Brain microvascular endothelial cell (primary cell): ENCODE data around the gene ARHGAP24.
A peak's percentile ranks its signal among the peaks of the same experiment; 100 is the strongest.

Experiments
- DNase-seq: peaks from one replicate; pipeline ENCODE4 v3.0.0-alpha.2; 2020
- H3K27ac ChIP-seq: fragments of 250-450 bp; sonication (Bioruptor Pico); 2 replicates; pipeline ENCODE4 v1.5.1; 2020; ENCODE audit warnings: mild to moderate bottlenecking, moderate library complexity
- H3K27me3 ChIP-seq: fragments of 250-450 bp; sonication (Bioruptor Pico); replicated peaks from 2 replicates; pipeline ENCODE4 v1.5.1; 2020; ENCODE audit warnings: mild to moderate bottlenecking
- H3K36me3 ChIP-seq: fragments of 250-450 bp; sonication (Bioruptor Pico); replicated peaks from 2 replicates; pipeline ENCODE4 v1.5.1; 2020; ENCODE audit warnings: mild to moderate bottlenecking
- H3K4me3 ChIP-seq: 2 replicates; pipeline ENCODE4 v1.5.1; 2011; ENCODE audit warnings: low read depth, mild to moderate bottlenecking, control low read depth, low read length, moderate library complexity
- CTCF ChIP-seq: IDR thresholded peaks from 2 replicates; pipeline ENCODE4 v1.5.1; 2011; ENCODE audit warnings: low read depth, mild to moderate bottlenecking, moderate library complexity, low read length, control low read depth, inconsistent platforms; ENCODE audit errors: missing control alignments
- in situ Hi-C: cut with HindIII; loops from 2 replicates; pipeline ENCODE4 v1.10.0; 2017; ENCODE audit warnings: low sequenced_read_pairs, low pct_ligation_motif_present

ARHGAP24 gene

GRCh38 chr4:85744950-85745349, 270.0 kb downstream of the ARHGAP24 start:
- Histone ChIP-seq H3K36me3 (no peaks in the 10 kb centered on the region), H3K27me3 (no peaks in the 10 kb centered on the region), H3K4me3 (no peak overlapping the region), H3K27ac (no peak overlapping the region)
- no peak for TF ChIP-seq CTCF
- no peak for DNase-seq
- in situ Hi-C loops, result no loop called here

- no peak overlapping the region for H3K27ac ChIP-seq
- in situ Hi-C loops, result no loop called here
- no peak for DNase-seq
- H3K27me3 ChIP-seq, result no peaks in the 10 kb centered on the region
- H3K4me3 ChIP-seq, result no peak overlapping the region
- TF ChIP-seq CTCF, result no peak
- no peaks in the 10 kb centered on the region for H3K36me3 ChIP-seq
Observed at GRCh38 chr4:85745939-85746338, 271.0 kb downstream of the ARHGAP24 start.

- no peaks in the 10 kb centered on the region for H3K36me3 ChIP-seq
- no peak overlapping the region for H3K27ac ChIP-seq
- in situ Hi-C loops, result no loop called here
- H3K27me3 ChIP-seq, result no peaks in the 10 kb centered on the region
- H3K4me3 ChIP-seq, result no peak overlapping the region
- DNase-seq, result peak; percentile 77
- TF ChIP-seq CTCF, result peak; percentile 74
Observed at GRCh38 chr4:85747882-85748491, 273.0 kb downstream of the ARHGAP24 start.

- no peak for TF ChIP-seq CTCF
Observed at GRCh38 chr4:85748654-85749053, 273.7 kb downstream of the ARHGAP24 start.

GRCh38 chr4:85751866-85752265, 276.9 kb downstream of the ARHGAP24 start:
- H3K4me3 ChIP-seq, result no peak overlapping the region
- no peak overlapping the region for H3K27ac ChIP-seq
- no peak for TF ChIP-seq CTCF
- in situ Hi-C loops, result no loop called here
- DNase-seq, result no peak
- no peaks in the 10 kb centered on the region for H3K27me3 ChIP-seq
- H3K36me3 ChIP-seq, result no peaks in the 10 kb centered on the region

More at GRCh38 chr4:85748654-85749053, 273.7 kb downstream of the ARHGAP24 start:
- in situ Hi-C loops, result no loop called here
- peak overlapping the region; percentile 20 for H3K27ac ChIP-seq
- DNase-seq, result peak; percentile 57
- no peak overlapping the region for H3K4me3 ChIP-seq
- H3K36me3 ChIP-seq, result no peaks in the 10 kb centered on the region
- H3K27me3 ChIP-seq, result no peaks in the 10 kb centered on the region

- Histone ChIP-seq H3K4me3 (no peak overlapping the region), H3K27me3 (no peaks in the 10 kb centered on the region), H3K36me3 (no peaks in the 10 kb centered on the region), H3K27ac (no peak overlapping the region)
- in situ Hi-C loops, result no loop called here
- DNase-seq, result no peak
- TF ChIP-seq CTCF, result no peak
Observed at GRCh38 chr4:85755285-85755684, 280.3 kb downstream of the ARHGAP24 start.
